Ovary (tissue), 3 donors: ENCODE data around the gene CHPF.

Source experiments
- EP300 ChIP-seq: sonication (generic); formaldehyde crosslinking; IDR thresholded peaks from one replicate; pipeline ENCODE4 v1.6.1; 2017; ENCODE audit warnings: antibody characterized with exemption
- POLR2A ChIP-seq: fragments of 450-650 bp; IDR thresholded peaks from one replicate; pipeline ENCODE4 v1.6.1; 2017; ENCODE audit warnings: antibody characterized with exemption, mild to moderate bottlenecking, moderate library complexity
- TF ChIP-seq, protein P1 (sequence below), 3 donors: fragments of 450-650 bp in 2 of 3; fragments of 200-600 bp in 1 of 3; IDR thresholded peaks; one replicate each; pipeline versions ENCODE4 v1.5.1 to v1.8.0; 2016 to 2022; ENCODE audit warnings: antibody characterized with exemption in 3 of 3, mild to moderate bottlenecking in 1 of 3
- donor health status: DM: no; HTN: no; CAD: no.

GRCh38 chr2:219569635-219570034 lies 26.0 kb upstream of the CHPF start:
- TF ChIP-seq, protein P1, sequence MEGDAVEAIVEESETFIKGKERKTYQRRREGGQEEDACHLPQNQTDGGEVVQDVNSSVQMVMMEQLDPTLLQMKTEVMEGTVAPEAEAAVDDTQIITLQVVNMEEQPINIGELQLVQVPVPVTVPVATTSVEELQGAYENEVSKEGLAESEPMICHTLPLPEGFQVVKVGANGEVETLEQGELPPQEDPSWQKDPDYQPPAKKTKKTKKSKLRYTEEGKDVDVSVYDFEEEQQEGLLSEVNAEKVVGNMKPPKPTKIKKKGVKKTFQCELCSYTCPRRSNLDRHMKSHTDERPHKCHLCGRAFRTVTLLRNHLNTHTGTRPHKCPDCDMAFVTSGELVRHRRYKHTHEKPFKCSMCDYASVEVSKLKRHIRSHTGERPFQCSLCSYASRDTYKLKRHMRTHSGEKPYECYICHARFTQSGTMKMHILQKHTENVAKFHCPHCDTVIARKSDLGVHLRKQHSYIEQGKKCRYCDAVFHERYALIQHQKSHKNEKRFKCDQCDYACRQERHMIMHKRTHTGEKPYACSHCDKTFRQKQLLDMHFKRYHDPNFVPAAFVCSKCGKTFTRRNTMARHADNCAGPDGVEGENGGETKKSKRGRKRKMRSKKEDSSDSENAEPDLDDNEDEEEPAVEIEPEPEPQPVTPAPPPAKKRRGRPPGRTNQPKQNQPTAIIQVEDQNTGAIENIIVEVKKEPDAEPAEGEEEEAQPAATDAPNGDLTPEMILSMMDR (IDR thresholded peaks at IDR 0.05), result no peak
- TF ChIP-seq POLR2A (no peak), EP300 (no peak)
